ENCODE results near the gene DUSP1.

GRCh38 chr5:172729588-172729987 is 41.4 kb downstream of the DUSP1 start:
- TF ChIP-seq CTCF (IDR thresholded peaks at IDR 0.05) (no peak), POLR2A (IDR thresholded peaks at IDR 0.05) (no peak)

All from esophagus squamous epithelium (tissue), 4 donors.